Astrocyte (in vitro differentiated cells and primary cell): ENCODE measurements around the gene NEK2.

Experiments
- EZH2 ChIP-seq: IDR thresholded peaks from 2 replicates; pipeline ENCODE4 v1.6.1; 2012; ENCODE audit warnings: mild to moderate bottlenecking, low read length, inconsistent platforms; ENCODE audit not compliant: insufficient read depth
- TF ChIP-seq, protein P1 (sequence below): IDR thresholded peaks from 2 replicates; pipeline ENCODE4 v1.5.1; 2011; ENCODE audit warnings: low read depth, mild to moderate bottlenecking, inconsistent platforms, low read length, moderate library complexity; ENCODE audit not compliant: insufficient read depth

DNA sequence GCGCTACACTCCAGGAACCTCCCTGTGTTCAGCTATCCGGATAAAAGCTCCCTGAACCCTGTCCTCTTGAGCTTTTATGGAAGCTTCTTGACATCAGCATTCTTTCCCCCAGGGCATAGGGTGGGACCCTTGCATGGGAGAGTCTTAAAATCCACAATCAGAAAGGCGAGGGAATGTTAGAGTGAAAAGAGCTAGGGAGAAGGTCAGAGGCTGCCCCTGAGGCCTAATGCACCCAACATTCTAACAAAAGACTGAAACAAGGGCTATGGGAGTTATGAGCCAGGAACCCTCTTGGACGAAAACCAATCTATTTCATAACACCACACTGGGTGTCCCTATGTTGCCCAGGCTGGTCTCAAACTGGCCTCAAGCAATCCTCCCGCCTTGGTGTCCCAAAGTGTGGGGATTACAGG is 36.7 kb downstream of the NEK2 start:
- TF ChIP-seq, protein P1, sequence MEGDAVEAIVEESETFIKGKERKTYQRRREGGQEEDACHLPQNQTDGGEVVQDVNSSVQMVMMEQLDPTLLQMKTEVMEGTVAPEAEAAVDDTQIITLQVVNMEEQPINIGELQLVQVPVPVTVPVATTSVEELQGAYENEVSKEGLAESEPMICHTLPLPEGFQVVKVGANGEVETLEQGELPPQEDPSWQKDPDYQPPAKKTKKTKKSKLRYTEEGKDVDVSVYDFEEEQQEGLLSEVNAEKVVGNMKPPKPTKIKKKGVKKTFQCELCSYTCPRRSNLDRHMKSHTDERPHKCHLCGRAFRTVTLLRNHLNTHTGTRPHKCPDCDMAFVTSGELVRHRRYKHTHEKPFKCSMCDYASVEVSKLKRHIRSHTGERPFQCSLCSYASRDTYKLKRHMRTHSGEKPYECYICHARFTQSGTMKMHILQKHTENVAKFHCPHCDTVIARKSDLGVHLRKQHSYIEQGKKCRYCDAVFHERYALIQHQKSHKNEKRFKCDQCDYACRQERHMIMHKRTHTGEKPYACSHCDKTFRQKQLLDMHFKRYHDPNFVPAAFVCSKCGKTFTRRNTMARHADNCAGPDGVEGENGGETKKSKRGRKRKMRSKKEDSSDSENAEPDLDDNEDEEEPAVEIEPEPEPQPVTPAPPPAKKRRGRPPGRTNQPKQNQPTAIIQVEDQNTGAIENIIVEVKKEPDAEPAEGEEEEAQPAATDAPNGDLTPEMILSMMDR: no peak
- TF ChIP-seq EZH2: no peak
